Neural progenitor cell (in vitro differentiated cells): Measurements from ENCODE around the gene RNF180. TPM values are rescaled to one million over a fixed set of nuclear protein-coding genes. Genes with fewer than 3 reads are reported as not detected.
"Not testable (repeated sequence)": the region's sequence is repeated elsewhere in the genome, so short reads cannot be mapped to it uniquely, and the experiment has no call there.

ENCODE experiments used
- DNase-seq: peaks from one replicate; pipeline ENCODE4 v3.0.0-alpha.2; 2016; ENCODE audit warnings: low spot score
- H2AFZ ChIP-seq: fragments of 200-600 bp; sonication (generic); replicated peaks from 2 replicates; pipeline ENCODE4 v1.6.1; 2016; ENCODE audit warnings: antibody characterized with exemption
- H3F3A ChIP-seq: fragments of 200-600 bp; sonication (generic); 2 replicates; pipeline ENCODE4 v1.6.1; 2016; ENCODE audit warnings: antibody characterized with exemption, low read depth
- H3K27ac ChIP-seq: fragments of 200-600 bp; sonication (generic); 2 replicates; pipeline ENCODE4 v1.5.1; 2016; ENCODE audit warnings: mild to moderate bottlenecking
- H3K27me3 ChIP-seq: fragments of 200-600 bp; sonication (generic); 2 replicates; pipeline ENCODE4 v1.6.1; 2016; ENCODE audit warnings: mild to moderate bottlenecking, moderate library complexity
- H3K36me3 ChIP-seq: fragments of 200-600 bp; sonication (generic); 2 replicates; pipeline ENCODE4 v1.5.1; 2016
- H3K4me1 ChIP-seq: fragments of 200-600 bp; sonication (generic); 2 replicates; pipeline ENCODE4 v1.6.1; 2016; ENCODE audit warnings: mixed run types
- H3K4me2 ChIP-seq: fragments of 200-600 bp; sonication (generic); 2 replicates; pipeline ENCODE4 v1.6.1; 2016
- H3K4me3 ChIP-seq: fragments of 200-600 bp; sonication (generic); 2 replicates; pipeline ENCODE4 v1.5.1; 2016
- H3K79me2 ChIP-seq: fragments of 200-600 bp; sonication (generic); 2 replicates; pipeline ENCODE4 v1.6.1; 2016; ENCODE audit warnings: low read depth
- H3K9ac ChIP-seq: fragments of 200-600 bp; sonication (generic); 2 replicates; pipeline ENCODE4 v1.6.1; 2016
- H3K9me3 ChIP-seq: fragments of 200-600 bp; sonication (generic); 2 replicates; pipeline ENCODE4 v1.5.1; 2016; ENCODE audit warnings: low read depth
- H4K20me1 ChIP-seq: fragments of 200-600 bp; sonication (generic); 2 replicates; pipeline ENCODE4 v1.6.1; 2016; ENCODE audit warnings: low read depth
- H3K27ac Mint-ChIP-seq: 3 replicates; pipeline ENCODE4 v1.8.0; 2021; ENCODE audit warnings: mixed read lengths
- H3K27me3 Mint-ChIP-seq: 2 replicates; pipeline ENCODE4 v1.8.0; 2022; ENCODE audit warnings: low read depth, mild to moderate bottlenecking, inconsistent platforms, moderate library complexity, mixed read lengths; ENCODE audit not compliant: insufficient read depth
- H3K36me3 Mint-ChIP-seq: 3 replicates; pipeline ENCODE4 v1.8.0; 2021; ENCODE audit warnings: mixed read lengths
- H3K4me1 Mint-ChIP-seq: 3 replicates; pipeline ENCODE4 v1.8.0; 2021; ENCODE audit warnings: mixed read lengths
- H3K4me3 Mint-ChIP-seq: 3 replicates; pipeline ENCODE4 v1.8.0; 2021; ENCODE audit warnings: mild to moderate bottlenecking, moderate library complexity, mixed read lengths
- H3K9me3 Mint-ChIP-seq: 3 replicates; pipeline ENCODE4 v1.8.0; 2020; ENCODE audit warnings: mixed read lengths
- CTCF ChIP-seq: fragments of 200-600 bp; sonication (generic); IDR thresholded peaks from 2 replicates; pipeline ENCODE4 v1.5.1; 2017; ENCODE audit warnings: antibody characterized with exemption, mild to moderate bottlenecking
- EZH2 ChIP-seq: fragments of 200-600 bp; sonication (generic); IDR thresholded peaks from 2 replicates; pipeline ENCODE4 v1.6.1; 2017; ENCODE audit warnings: antibody characterized with exemption, mild to moderate bottlenecking, moderate library complexity
- EZH2phosphoT487 ChIP-seq: fragments of 200-600 bp; sonication (generic); IDR thresholded peaks from 2 replicates; pipeline ENCODE4 v1.6.1; 2017; ENCODE audit warnings: antibody characterized with exemption
- total RNA-seq: library from RNA; depleted of rRNA; stranded (reverse); fragments of >200 nt; gene quantifications from 2 replicates; pipeline ENCODE4 v1.2.3, GENCODE V29; 2015; ENCODE audit warnings: low replicate concordance

The RNF180 gene
- total RNA-seq, 1 donor from 2014 or later = 5.5 TPM

- H3K4me2 ChIP-seq = no peak overlapping the region
- H2AFZ ChIP-seq = no peak overlapping the region
Observed at GRCh38 chr5:64273276-64273675, 107.6 kb downstream of the RNF180 start.

GRCh38 chr5:64285188-64286130 lies 119.8 kb downstream of the RNF180 start:
- Histone ChIP-seq H3K36me3 (no peaks in the 10 kb centered on the region), H3K9ac (no peak overlapping the region), H2AFZ (no peak overlapping the region), H3K9me3 (no peaks in the 10 kb centered on the region), H4K20me1 (no peaks in the 10 kb centered on the region), H3F3A (no peaks in the 10 kb centered on the region), H3K27me3 (no peaks in the 10 kb centered on the region), H3K4me1 (no peaks in the 10 kb centered on the region), H3K27ac (no peak overlapping the region), H3K4me2 (no peak overlapping the region), H3K79me2 (no peaks in the 10 kb centered on the region), H3K4me3 (no peak overlapping the region)
- TF ChIP-seq EZH2 = no peak
- TF ChIP-seq EZH2phosphoT487 = no peak
- no peak for TF ChIP-seq CTCF
- no peak overlapping the region for H3K4me3 Mint-ChIP-seq
- H3K36me3 Mint-ChIP-seq = no peaks in the 10 kb centered on the region
- no peaks in the 10 kb centered on the region for H3K4me1 Mint-ChIP-seq
- peak overlapping the region; percentile 13 for H3K27ac Mint-ChIP-seq
- DNase-seq = no peak
- H3K27me3 Mint-ChIP-seq = no peaks in the 10 kb centered on the region
- peaks cover 18% of the 10 kb centered on the region for H3K9me3 Mint-ChIP-seq

More at GRCh38 chr5:64273276-64273675, 107.6 kb downstream of the RNF180 start:
- Histone ChIP-seq H3K27ac (no peak overlapping the region), H3K9ac (no peak overlapping the region), H3K27me3 (no peaks in the 10 kb centered on the region), H3K79me2 (no peaks in the 10 kb centered on the region), H3K36me3 (no peaks in the 10 kb centered on the region), H3K9me3 (no peaks in the 10 kb centered on the region), H3K4me3 (no peak overlapping the region), H3K4me1 (no peaks in the 10 kb centered on the region), H3F3A (no peaks in the 10 kb centered on the region), H4K20me1 (no peaks in the 10 kb centered on the region)
- Mint-ChIP-seq H3K9me3 (no peaks in the 10 kb centered on the region), H3K36me3 (no peaks in the 10 kb centered on the region), H3K4me3 (no peak overlapping the region), H3K27me3 (no peaks in the 10 kb centered on the region), H3K27ac (no peak overlapping the region), H3K4me1 (no peaks in the 10 kb centered on the region)
- TF ChIP-seq EZH2 = no peak
- no peak for DNase-seq

GRCh38 chr5:64286381-64286780 lies 120.7 kb downstream of the RNF180 start:
- Histone ChIP-seq H3K9me3 (no peaks in the 10 kb centered on the region), H3K9ac (no peak overlapping the region), H3K4me2 (no peak overlapping the region), H2AFZ (no peak overlapping the region), H3K4me1 (no peaks in the 10 kb centered on the region), H3K27ac (no peak overlapping the region), H4K20me1 (no peaks in the 10 kb centered on the region), H3K36me3 (no peaks in the 10 kb centered on the region), H3F3A (no peaks in the 10 kb centered on the region), H3K79me2 (no peaks in the 10 kb centered on the region), H3K4me3 (no peak overlapping the region), H3K27me3 (no peaks in the 10 kb centered on the region)
- Mint-ChIP-seq H3K36me3 (no peaks in the 10 kb centered on the region), H3K27ac (no peak overlapping the region), H3K4me1 (no peaks in the 10 kb centered on the region), H3K9me3 (peaks cover 13% of the 10 kb centered on the region), H3K4me3 (no peak overlapping the region), H3K27me3 (no peaks in the 10 kb centered on the region)
- TF ChIP-seq EZH2phosphoT487 (no peak), EZH2 (no peak), CTCF (no peak)
- no peak for DNase-seq

- DNase-seq, H3K4me1 ChIP-seq, H3K27ac ChIP-seq, H3K27me3 ChIP-seq, H3F3A ChIP-seq, H3K4me3 ChIP-seq, H3K9me3 Mint-ChIP-seq, H3K36me3 Mint-ChIP-seq, H3K4me3 Mint-ChIP-seq, H3K9ac ChIP-seq, H4K20me1 ChIP-seq, H3K27me3 Mint-ChIP-seq, H3K79me2 ChIP-seq, H3K36me3 ChIP-seq, H3K9me3 ChIP-seq, H3K27ac Mint-ChIP-seq, H3K4me1 Mint-ChIP-seq, H2AFZ ChIP-seq, H3K4me2 ChIP-seq: not testable (repeated sequence)
Observed at GRCh38 chr5:64288496-64288895, 122.9 kb downstream of the RNF180 start.
